HFFc6 (cell line): ENCODE results near the gene TFAP2B. TPM values are rescaled to one million over a fixed set of nuclear protein-coding genes. Genes with fewer than 3 reads are reported as not detected.

Experiments
- DNase-seq: peaks from one replicate; pipeline ENCODE4 v3.0.0-alpha.2; 2018
- H3K27ac Mint-ChIP-seq: 2 replicates; pipeline ENCODE4 v1.8.0; 2020; ENCODE audit warnings: mild to moderate bottlenecking, mixed read lengths
- H3K27me3 Mint-ChIP-seq: 2 replicates; pipeline ENCODE4 v1.8.0; 2021; ENCODE audit warnings: mild to moderate bottlenecking, moderate library complexity, mixed read lengths; ENCODE audit not compliant: insufficient read depth
- H3K36me3 Mint-ChIP-seq: 2 replicates; pipeline ENCODE4 v1.8.0; 2021; ENCODE audit warnings: low read depth, mixed read lengths
- H3K4me1 Mint-ChIP-seq: 2 replicates; pipeline ENCODE4 v1.8.0; 2020; ENCODE audit warnings: low read depth, mixed read lengths
- H3K4me3 Mint-ChIP-seq: 2 replicates; pipeline ENCODE4 v1.8.0; 2020; ENCODE audit warnings: mild to moderate bottlenecking, moderate library complexity, mixed read lengths
- H3K9me3 Mint-ChIP-seq: 2 replicates; pipeline ENCODE4 v1.8.0; 2020; ENCODE audit warnings: mild to moderate bottlenecking, mixed read lengths
- total RNA-seq, 6 experiments: library from RNA; stranded (reverse); fragmentation: NEBNext Ultra II Directional; extraction: Animal tissue kit (Norgen Biotek cat#: 25700); gene quantifications; 2 replicates in 1 of 6; 3 replicates in 5 of 6; pipeline ENCODE4 v1.2.3, GENCODE V29; 2021
- TF ChIP-seq, protein P1 (sequence below): fragments of 200-600 bp; sonication (generic); IDR thresholded peaks from 2 replicates; pipeline ENCODE4 v1.5.0; 2021; ENCODE audit warnings: antibody characterized with exemption, mild to moderate bottlenecking

The TFAP2B gene
- total RNA-seq, 6 experiments from 2014 or later = not detected

DNA sequence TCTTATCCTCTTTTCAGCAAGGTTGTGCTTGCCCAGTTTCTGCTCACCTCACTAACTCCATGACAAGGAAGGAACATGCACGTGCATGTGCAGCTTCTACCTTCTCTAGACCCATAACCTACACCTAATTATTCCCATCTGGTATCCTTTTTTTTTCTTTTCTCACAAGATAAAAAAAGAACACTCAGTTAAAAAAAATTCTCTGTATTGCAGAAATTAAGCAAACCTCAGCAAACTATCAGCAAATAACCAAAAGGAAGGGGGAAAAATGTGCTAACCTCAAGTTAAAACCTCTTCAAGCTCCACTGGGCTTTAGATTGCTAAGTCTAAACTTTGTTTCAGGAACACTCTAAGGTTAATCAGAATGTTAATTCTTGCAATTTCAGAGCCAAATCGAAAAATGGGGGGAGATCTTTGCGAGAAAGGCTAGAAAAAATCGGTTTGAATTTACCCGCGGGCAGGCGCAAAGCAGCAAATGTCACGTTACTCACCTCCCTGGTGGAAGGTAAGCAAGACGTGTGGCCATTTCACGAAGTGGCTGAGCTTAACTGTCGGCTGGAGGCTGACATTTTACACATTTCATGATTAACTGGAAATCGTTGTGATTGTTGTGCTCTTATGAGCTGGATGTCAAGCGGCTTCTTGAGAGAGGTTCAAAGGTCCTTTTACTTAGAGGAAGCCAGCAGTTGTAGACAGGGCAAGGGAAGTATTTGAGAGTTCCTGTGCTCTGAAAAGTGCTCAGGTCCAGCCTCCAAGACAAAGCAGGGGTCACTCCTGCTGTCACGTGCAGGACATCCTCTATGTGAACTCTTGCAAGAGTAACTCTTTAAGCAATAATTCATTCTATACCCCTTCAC is 19.1 kb downstream of the TFAP2B start:
- peaks cover 23% of the 10 kb centered on the region for H3K27me3 Mint-ChIP-seq
- no peaks in the 10 kb centered on the region for H3K36me3 Mint-ChIP-seq
- H3K9me3 Mint-ChIP-seq = no peaks in the 10 kb centered on the region
- no peak for DNase-seq
- TF ChIP-seq, protein P1, sequence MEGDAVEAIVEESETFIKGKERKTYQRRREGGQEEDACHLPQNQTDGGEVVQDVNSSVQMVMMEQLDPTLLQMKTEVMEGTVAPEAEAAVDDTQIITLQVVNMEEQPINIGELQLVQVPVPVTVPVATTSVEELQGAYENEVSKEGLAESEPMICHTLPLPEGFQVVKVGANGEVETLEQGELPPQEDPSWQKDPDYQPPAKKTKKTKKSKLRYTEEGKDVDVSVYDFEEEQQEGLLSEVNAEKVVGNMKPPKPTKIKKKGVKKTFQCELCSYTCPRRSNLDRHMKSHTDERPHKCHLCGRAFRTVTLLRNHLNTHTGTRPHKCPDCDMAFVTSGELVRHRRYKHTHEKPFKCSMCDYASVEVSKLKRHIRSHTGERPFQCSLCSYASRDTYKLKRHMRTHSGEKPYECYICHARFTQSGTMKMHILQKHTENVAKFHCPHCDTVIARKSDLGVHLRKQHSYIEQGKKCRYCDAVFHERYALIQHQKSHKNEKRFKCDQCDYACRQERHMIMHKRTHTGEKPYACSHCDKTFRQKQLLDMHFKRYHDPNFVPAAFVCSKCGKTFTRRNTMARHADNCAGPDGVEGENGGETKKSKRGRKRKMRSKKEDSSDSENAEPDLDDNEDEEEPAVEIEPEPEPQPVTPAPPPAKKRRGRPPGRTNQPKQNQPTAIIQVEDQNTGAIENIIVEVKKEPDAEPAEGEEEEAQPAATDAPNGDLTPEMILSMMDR = no peak
- no peak overlapping the region for H3K4me3 Mint-ChIP-seq
- no peak overlapping the region for H3K27ac Mint-ChIP-seq
- H3K4me1 Mint-ChIP-seq = no peaks in the 10 kb centered on the region

DNA sequence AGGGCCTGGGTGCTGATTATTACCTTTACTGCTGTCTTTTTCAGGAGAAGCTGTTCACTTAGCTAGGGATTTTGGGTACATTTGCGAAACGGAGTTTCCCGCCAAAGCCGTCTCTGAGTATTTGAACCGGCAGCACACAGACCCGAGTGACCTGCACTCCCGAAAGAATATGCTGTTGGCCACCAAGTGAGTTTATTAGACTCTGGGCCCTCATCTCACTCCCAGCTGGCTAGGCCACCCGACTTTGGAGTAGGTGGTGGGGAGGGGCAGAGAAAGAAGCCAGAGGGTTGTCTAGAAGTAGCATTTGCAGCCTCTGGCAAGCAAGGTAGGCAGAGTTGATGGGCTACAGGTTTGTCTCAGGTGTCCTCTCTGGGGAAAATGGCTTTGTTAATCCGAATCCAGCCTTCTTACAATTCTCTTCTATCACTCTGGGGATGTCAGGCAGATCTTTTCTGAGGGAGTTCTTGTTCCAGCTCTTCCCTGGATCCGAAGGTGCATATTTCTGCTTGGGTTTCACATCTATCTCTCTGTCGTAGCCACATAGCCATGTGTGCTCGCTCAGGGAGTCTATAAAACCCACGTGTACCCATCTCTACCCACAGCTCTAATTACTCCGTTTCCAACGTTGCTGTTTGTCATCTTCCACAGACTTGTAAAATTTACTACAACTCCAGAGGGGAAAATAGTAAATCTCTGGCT is 21.6 kb downstream of the TFAP2B start:
- TF ChIP-seq, protein P1 = no peak
- DNase-seq = no peak
- H3K4me3 Mint-ChIP-seq = no peak overlapping the region
- no peaks in the 10 kb centered on the region for H3K36me3 Mint-ChIP-seq
- no peaks in the 10 kb centered on the region for H3K9me3 Mint-ChIP-seq
- H3K27me3 Mint-ChIP-seq = peaks cover 34% of the 10 kb centered on the region
- no peak overlapping the region for H3K27ac Mint-ChIP-seq
- H3K4me1 Mint-ChIP-seq = no peaks in the 10 kb centered on the region

DNA sequence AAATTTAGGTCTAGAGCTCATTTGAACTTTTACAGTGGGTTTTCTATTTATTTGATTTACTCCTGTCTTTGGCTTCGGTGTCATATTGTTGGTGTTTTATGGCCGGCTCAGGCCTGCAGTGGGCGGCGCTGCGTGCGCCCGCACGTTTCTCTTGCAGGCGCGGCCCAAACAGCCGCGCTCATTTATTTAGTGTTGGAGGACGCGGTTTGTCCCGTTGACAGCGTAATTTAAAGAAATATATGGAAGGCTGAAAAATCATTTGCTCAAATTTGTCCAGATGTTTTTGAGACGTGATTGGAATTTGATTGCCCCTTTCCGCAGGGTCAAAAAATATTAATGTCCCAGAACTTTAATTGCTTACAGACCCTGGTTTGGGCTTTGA is 22.1 kb downstream of the TFAP2B start:
- H3K27me3 Mint-ChIP-seq = peaks cover 34% of the 10 kb centered on the region

DNA sequence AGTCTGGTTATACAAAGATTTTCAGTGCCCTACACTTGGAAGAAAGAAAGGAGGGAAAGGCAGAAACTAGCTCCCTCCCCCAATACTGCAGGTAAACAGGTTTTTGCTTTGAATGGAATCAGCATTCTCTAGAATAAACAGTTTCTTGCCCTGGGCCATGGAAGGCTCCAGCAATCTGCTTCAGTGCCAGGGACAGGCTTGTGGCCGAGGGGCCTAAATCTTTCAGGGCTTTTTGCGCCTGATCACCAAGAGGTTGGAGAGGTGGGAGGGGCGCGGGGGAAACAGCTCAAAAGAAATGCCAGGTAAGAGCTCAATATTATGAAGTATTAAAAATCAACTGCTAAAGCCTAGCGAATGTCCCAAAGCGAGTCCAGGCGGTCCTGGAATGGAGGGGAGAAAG is 23.8 kb downstream of the TFAP2B start:
- peaks cover 29% of the 10 kb centered on the region for H3K27me3 Mint-ChIP-seq
- H3K27ac Mint-ChIP-seq = no peak overlapping the region
- H3K4me3 Mint-ChIP-seq = no peak overlapping the region
- TF ChIP-seq, protein P1 = no peak
- H3K36me3 Mint-ChIP-seq = no peaks in the 10 kb centered on the region
- H3K9me3 Mint-ChIP-seq = no peaks in the 10 kb centered on the region
- H3K4me1 Mint-ChIP-seq = no peaks in the 10 kb centered on the region
- no peak for DNase-seq

More for the DNA sequence above, 22.1 kb downstream of the TFAP2B start:
- no peak for DNase-seq
- H3K27ac Mint-ChIP-seq = no peak overlapping the region
- H3K9me3 Mint-ChIP-seq = no peaks in the 10 kb centered on the region
- H3K4me1 Mint-ChIP-seq = no peaks in the 10 kb centered on the region
- no peak overlapping the region for H3K4me3 Mint-ChIP-seq
- H3K36me3 Mint-ChIP-seq = no peaks in the 10 kb centered on the region
- TF ChIP-seq, protein P1 = no peak

DNA sequence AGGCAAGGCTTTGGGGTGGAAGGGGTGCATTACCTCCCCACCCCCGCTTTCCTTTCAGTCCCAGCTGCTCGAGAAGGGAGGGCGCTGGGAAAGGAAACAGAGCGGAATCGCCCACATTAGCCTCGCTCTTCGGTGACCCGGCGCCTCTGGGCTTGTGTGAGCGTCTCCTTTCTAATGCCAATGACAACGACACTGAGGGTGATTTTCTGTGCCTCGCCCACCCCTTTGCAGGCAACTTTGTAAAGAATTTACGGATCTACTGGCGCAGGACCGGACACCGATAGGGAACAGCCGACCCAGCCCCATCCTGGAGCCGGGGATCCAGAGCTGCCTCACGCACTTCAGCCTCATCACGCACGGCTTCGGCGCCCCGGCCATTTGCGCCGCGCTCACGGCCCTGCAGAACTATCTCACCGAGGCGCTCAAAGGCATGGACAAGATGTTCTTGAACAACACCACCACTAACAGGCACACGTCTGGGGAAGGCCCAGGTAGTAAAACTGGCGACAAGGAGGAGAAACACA is 24.3 kb downstream of the TFAP2B start:
- H3K4me3 Mint-ChIP-seq = no peak overlapping the region

More for the DNA sequence above, 24.3 kb downstream of the TFAP2B start:
- no peak overlapping the region for H3K27ac Mint-ChIP-seq
- H3K36me3 Mint-ChIP-seq = no peaks in the 10 kb centered on the region
- DNase-seq = no peak
- TF ChIP-seq, protein P1 = no peak
- H3K4me1 Mint-ChIP-seq = no peaks in the 10 kb centered on the region
- H3K27me3 Mint-ChIP-seq = peaks cover 31% of the 10 kb centered on the region
- H3K9me3 Mint-ChIP-seq = no peaks in the 10 kb centered on the region
